Ascending aorta (tissue), 2 donors: ENCODE data around the gene SOX5. TPM values are rescaled to one million over a fixed set of nuclear protein-coding genes. Genes with fewer than 3 reads are reported as not detected.

Source experiments
- DNase-seq, 2 donors: peaks; one replicate each; pipeline ENCODE4 v3.0.0-alpha.2; 2019; ENCODE audit warnings: low spot score in 2 of 2
- H3K27ac ChIP-seq, 2 donors: fragments of 200-600 bp; sonication (generic); one replicate each; pipeline ENCODE4 v1.5.1; 2016 to 2017; ENCODE audit warnings: mild to moderate bottlenecking in 1 of 2
- H3K27me3 ChIP-seq: fragments of 200-600 bp; sonication (generic); one replicate; pipeline ENCODE4 v1.5.1; 2017
- H3K36me3 ChIP-seq, 2 donors: fragments of 200-600 bp; sonication (generic); one replicate each; pipeline ENCODE4 v1.5.1; 2016
- H3K4me1 ChIP-seq, 2 donors: fragments of 200-600 bp; sonication (generic); one replicate each; pipeline ENCODE4 v1.5.1; 2016 to 2017; ENCODE audit warnings: mild to moderate bottlenecking in 1 of 2
- H3K4me3 ChIP-seq, 2 donors: fragments of 200-600 bp; sonication (generic); one replicate each; pipeline ENCODE4 v1.5.1; 2016 to 2017; ENCODE audit warnings: mild to moderate bottlenecking in 1 of 2
- H3K9me3 ChIP-seq, 2 donors: fragments of 200-600 bp; sonication (generic); one replicate each; pipeline ENCODE4 v1.5.1; 2016
- intact Hi-C: fragments of 100-400 bp; cut with DNase I; formaldehyde crosslinking; loops from one replicate; pipeline ENCODE4 v1.15.1; 2023
- total RNA-seq: library from RNA; depleted of rRNA; stranded (reverse); fragments of >200 nt; gene quantifications from one replicate; pipeline ENCODE4 v1.1.0, GENCODE V29; 2016
- TF ChIP-seq, protein P1 (sequence below), 3 experiments: fragments of 200-600 bp in 2 of 3; fragments of 450-650 bp in 1 of 3; sonication (generic) in 2 of 3; IDR thresholded peaks; one replicate each; pipeline ENCODE4 v1.5.1; 2016 to 2019; ENCODE audit warnings: antibody characterized with exemption in 3 of 3, mild to moderate bottlenecking in 1 of 3, moderate library complexity in 1 of 3

The SOX5 gene
- total RNA-seq, 1 donor from 2014 or later, result 18.2 TPM

DNA sequence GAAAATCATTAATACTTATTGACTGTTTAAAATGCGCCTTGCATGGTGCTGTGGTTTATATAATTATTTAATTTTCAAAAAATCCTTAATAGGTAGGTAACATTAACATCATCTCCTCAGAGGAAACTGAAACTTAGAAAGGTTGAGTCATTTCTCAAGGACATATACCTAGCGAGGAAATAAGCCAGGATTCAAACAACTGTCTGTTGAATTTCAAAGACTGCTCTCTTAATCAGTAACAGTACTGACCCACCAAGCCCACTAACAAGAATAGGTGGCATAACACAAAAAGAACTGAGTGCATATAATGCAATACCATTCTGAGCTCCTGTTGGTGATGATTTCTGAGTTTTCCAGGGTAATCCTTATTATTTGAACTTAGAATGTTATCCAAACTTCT, 174.3 kb downstream of the SOX5 start:
- Histone ChIP-seq H3K27me3 (no peaks in the 10 kb centered on the region), H3K9me3 (no peaks in the 10 kb centered on the region), H3K4me1 (peaks cover 0 to 12% of the 10 kb centered on the region in 2 donors), H3K4me3 (no peak overlapping the region), H3K36me3 (no peaks in the 10 kb centered on the region), H3K27ac (no peak overlapping the region)
- DNase-seq, result no peak
- intact Hi-C loops, result no loop called here
- TF ChIP-seq, protein P1, sequence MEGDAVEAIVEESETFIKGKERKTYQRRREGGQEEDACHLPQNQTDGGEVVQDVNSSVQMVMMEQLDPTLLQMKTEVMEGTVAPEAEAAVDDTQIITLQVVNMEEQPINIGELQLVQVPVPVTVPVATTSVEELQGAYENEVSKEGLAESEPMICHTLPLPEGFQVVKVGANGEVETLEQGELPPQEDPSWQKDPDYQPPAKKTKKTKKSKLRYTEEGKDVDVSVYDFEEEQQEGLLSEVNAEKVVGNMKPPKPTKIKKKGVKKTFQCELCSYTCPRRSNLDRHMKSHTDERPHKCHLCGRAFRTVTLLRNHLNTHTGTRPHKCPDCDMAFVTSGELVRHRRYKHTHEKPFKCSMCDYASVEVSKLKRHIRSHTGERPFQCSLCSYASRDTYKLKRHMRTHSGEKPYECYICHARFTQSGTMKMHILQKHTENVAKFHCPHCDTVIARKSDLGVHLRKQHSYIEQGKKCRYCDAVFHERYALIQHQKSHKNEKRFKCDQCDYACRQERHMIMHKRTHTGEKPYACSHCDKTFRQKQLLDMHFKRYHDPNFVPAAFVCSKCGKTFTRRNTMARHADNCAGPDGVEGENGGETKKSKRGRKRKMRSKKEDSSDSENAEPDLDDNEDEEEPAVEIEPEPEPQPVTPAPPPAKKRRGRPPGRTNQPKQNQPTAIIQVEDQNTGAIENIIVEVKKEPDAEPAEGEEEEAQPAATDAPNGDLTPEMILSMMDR (IDR thresholded peaks at IDR 0.05), result no peak

DNA sequence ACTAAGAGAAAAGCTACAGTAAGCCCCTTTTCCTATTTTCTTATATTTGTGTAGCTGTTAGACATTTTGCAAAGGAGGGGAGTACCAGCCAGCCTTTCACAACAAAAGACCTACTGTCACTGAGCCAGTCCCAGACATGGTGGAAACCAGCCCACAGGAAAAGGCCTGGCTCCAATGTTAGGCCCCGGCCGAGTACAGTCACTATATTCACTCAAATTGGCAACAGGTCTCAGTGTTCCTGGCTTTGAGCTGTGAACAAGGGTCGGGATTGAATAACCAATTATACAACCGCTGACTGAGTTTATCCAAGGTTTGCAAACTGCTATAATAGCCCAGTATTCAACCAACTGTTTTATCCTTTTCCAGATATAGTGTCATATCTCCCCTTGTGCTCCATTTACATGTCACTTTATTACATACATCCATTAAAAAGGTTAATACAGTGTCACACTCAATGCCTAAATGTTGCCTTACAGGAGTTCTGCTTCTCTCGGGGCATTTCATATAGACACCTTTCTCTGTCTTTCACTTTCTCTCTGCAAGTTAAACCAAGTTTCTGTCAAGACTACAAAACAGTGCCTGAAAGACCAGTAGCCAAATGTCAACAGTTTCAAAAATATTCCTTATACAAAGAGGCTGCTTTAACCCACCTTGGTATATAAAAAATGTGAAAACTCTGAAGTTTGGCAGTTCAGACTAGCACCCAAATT, 178.1 kb downstream of the SOX5 start:
- intact Hi-C loops, result no loop called here
- Histone ChIP-seq H3K4me1 (peaks cover 0 to 13% of the 10 kb centered on the region in 2 donors), H3K36me3 (no peaks in the 10 kb centered on the region), H3K9me3 (no peaks in the 10 kb centered on the region), H3K27ac (peak overlapping the region; percentile 55 to 65), H3K27me3 (no peaks in the 10 kb centered on the region), H3K4me3 (no peak overlapping the region)
- DNase-seq, result peak; percentile 23 to 85
- TF ChIP-seq, protein P1 (IDR thresholded peaks at IDR 0.05), result no peak

DNA sequence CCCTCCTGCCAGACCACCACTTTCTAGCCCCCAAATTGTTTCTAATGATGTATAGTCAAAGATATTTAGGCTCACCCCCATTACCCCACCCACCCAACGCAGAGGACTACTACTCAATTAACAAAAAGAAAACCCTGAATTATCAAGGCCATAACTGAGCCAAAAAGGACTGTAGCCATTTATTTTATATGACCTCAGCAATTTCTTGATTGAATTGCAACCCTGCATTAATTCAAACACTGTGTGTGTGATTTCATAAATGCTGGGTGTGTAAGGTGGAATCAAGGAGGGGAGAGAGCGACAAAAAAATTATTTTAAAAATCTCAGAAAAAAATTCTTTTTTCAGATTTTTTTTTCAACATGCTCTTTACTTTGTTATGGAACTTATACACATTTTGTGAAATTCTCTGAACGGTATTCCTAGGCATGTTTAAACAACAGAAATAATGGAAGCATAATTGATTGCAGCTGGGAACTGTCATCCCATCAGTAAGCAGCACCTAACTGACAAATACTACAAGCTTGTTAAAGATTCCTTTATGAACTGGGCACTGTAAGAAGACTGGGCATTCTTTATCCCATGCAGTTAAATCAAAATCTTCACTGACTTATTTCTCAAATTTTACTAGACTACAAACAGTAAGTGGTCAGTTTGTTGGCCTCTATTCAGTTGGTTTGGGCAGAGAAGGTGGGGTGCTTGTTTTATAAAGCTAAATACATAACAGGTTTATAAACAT, 179.1 kb downstream of the SOX5 start:
- Histone ChIP-seq H3K4me1 (peaks cover 0 to 13% of the 10 kb centered on the region in 2 donors), H3K27ac (peak overlapping the region; percentile 55 to 65), H3K9me3 (no peaks in the 10 kb centered on the region), H3K36me3 (no peaks in the 10 kb centered on the region), H3K4me3 (no peak overlapping the region), H3K27me3 (no peaks in the 10 kb centered on the region)
- TF ChIP-seq, protein P1 (IDR thresholded peaks at IDR 0.05), result no peak
- DNase-seq, result no peak
- intact Hi-C loops, result no loop called here

DNA sequence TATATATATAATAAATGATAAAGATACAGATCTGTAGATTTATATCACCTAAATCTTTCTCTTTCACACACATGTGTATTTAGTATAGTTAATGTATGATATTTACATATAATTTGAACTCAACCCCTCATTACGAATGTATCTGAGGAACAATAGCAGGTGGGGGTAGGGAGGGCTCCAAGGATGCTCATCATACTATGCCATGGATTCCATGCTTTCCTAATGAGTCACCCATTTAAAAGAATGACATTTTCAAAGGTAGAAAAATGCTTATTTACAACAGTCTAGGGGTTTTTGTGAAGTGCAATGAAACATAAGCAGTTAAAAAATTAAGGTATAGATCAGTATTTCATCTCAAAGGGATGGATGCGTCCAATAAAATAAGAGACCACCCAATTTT, 181.6 kb downstream of the SOX5 start:
- intact Hi-C loops, result no loop called here
- Histone ChIP-seq H3K4me1 (peaks cover 0 to 13% of the 10 kb centered on the region in 2 donors), H3K27ac (no peak overlapping the region), H3K4me3 (no peak overlapping the region), H3K9me3 (no peaks in the 10 kb centered on the region), H3K27me3 (no peaks in the 10 kb centered on the region), H3K36me3 (no peaks in the 10 kb centered on the region)
- no peak for DNase-seq
- TF ChIP-seq, protein P1 (IDR thresholded peaks at IDR 0.05), result no peak

DNA sequence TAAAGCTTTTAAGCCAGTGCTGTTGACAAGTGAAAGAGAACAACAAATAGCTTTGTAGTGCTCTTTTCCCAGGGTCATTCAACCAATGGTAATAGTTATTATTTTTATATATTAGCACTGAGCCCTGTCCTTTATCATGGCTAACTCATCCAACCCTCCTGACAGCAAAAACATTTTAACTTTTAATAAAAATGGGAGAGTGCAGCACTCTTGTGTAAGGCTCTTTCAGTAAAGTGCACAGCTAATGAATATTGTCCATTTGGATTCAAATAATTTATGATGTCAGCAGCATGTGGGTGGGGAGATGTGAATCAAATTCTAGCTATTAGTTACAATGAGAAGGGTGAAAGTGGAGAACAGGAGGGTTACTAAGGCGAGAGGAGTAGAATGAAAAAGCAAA, 185.7 kb downstream of the SOX5 start:
- DNase-seq, result no peak
- TF ChIP-seq, protein P1 (IDR thresholded peaks at IDR 0.05), result no peak
- Histone ChIP-seq H3K27me3 (no peaks in the 10 kb centered on the region), H3K9me3 (no peaks in the 10 kb centered on the region), H3K27ac (no peak overlapping the region), H3K4me3 (no peak overlapping the region), H3K36me3 (no peaks in the 10 kb centered on the region), H3K4me1 (no peaks in the 10 kb centered on the region)
- intact Hi-C loops, result no loop called here
